HepG2 (cell line): ENCODE measurements around the gene ASXL1. TPM values are rescaled to one million over a fixed set of nuclear protein-coding genes. Genes with fewer than 3 reads are reported as not detected.

ENCODE experiments used
- HHEX ChIP-seq: IDR thresholded peaks from 2 replicates; pipeline ENCODE4 v1.6.1; 2016; ENCODE audit warnings: control low read depth
- HOXA7 ChIP-seq: sonication (generic); formaldehyde crosslinking; IDR thresholded peaks from 2 replicates; pipeline ENCODE4 v1.8.1; 2022; ENCODE audit warnings: mild to moderate bottlenecking, missing genetic modification reagents, moderate library complexity
- KDM6A ChIP-seq: IDR thresholded peaks from 2 replicates; pipeline ENCODE4 v1.6.1; 2016; ENCODE audit warnings: low read depth
- MAFK ChIP-seq, 2 experiments: IDR thresholded peaks in 1 of 2; conservative IDR thresholded peaks in 1 of 2; 2 replicates each; pipeline ENCODE4 v1.6.1; 2011; ENCODE audit warnings: improper control_type of control experiment in 2 of 2, low read length in 2 of 2
- MIER2 ChIP-seq: IDR thresholded peaks from 2 replicates; pipeline ENCODE4 v1.6.1; 2016; ENCODE audit warnings: missing biosample characterization, missing genetic modification reagents
- NFKBIZ ChIP-seq: IDR thresholded peaks from 2 replicates; pipeline ENCODE4 v1.6.1; 2018; ENCODE audit warnings: missing genetic modification reagents, missing compliant biosample characterization
- NFYC ChIP-seq: IDR thresholded peaks from 2 replicates; pipeline ENCODE4 v1.6.1; 2016; ENCODE audit warnings: missing genetic modification reagents, missing compliant biosample characterization
- NONO ChIP-seq, 2 experiments: fragments of 450-650 bp in 1 of 2; sonication (generic) in 1 of 2; formaldehyde crosslinking in 1 of 2; IDR thresholded peaks in 1 of 2; conservative IDR thresholded peaks in 1 of 2; 2 replicates each; pipeline versions ENCODE4 v1.6.1 to v1.8.0; 2017 to 2022; ENCODE audit warnings: mild to moderate bottlenecking in 1 of 2, missing genetic modification reagents in 1 of 2, moderate library complexity in 1 of 2
- POLR2AphosphoS2 ChIP-seq: IDR thresholded peaks from 2 replicates; pipeline ENCODE4 v1.6.1; 2011; ENCODE audit warnings: low read depth, low read length, improper control_type of control experiment
- PRMT3 ChIP-seq: sonication (generic); formaldehyde crosslinking; IDR thresholded peaks from 2 replicates; pipeline ENCODE4 v1.8.1; 2022; ENCODE audit warnings: low read depth, mild to moderate bottlenecking, moderate library complexity, missing genetic modification reagents, borderline replicate concordance
- RCOR2 ChIP-seq: IDR thresholded peaks from 2 replicates; pipeline ENCODE4 v1.6.1; 2016; ENCODE audit warnings: missing biosample characterization, missing genetic modification reagents
- SETDB1 ChIP-seq: sonication (generic); formaldehyde crosslinking; IDR thresholded peaks from 2 replicates; pipeline ENCODE4 v1.5.1; 2020; ENCODE audit warnings: missing genetic modification reagents, mild to moderate bottlenecking, borderline replicate concordance
- SMAD1 ChIP-seq: sonication (generic); formaldehyde crosslinking; IDR thresholded peaks from 2 replicates; pipeline ENCODE4 v1.4.0; 2020; ENCODE audit warnings: missing genetic modification reagents, low read depth, mild to moderate bottlenecking, borderline replicate concordance
- SP1 ChIP-seq, 2 experiments: fragments of 450-650 bp in 1 of 2; sonication (generic) in 1 of 2; formaldehyde crosslinking in 1 of 2; IDR thresholded peaks; 2 replicates each; pipeline versions ENCODE4 v1.4.0 to v1.6.1; 2016 to 2020; ENCODE audit warnings: missing genetic modification reagents in 1 of 2
- YY1 ChIP-seq: IDR thresholded peaks from 2 replicates; pipeline ENCODE4 v1.6.1; 2011; ENCODE audit warnings: low read length, low read depth, moderate library complexity, mild to moderate bottlenecking; ENCODE audit not compliant: insufficient read depth, insufficient replicate concordance
- ZNF180 ChIP-seq: sonication (generic); formaldehyde crosslinking; IDR thresholded peaks from 2 replicates; pipeline ENCODE4 v1.4.0; 2020; ENCODE audit warnings: low read depth, missing genetic modification reagents, borderline replicate concordance
- ZNF567 ChIP-seq: sonication (generic); formaldehyde crosslinking; IDR thresholded peaks from 2 replicates; pipeline ENCODE4 v1.8.1; 2023; ENCODE audit warnings: mild to moderate bottlenecking, missing genetic modification reagents, borderline replicate concordance
- ZNF570 ChIP-seq: sonication (generic); formaldehyde crosslinking; IDR thresholded peaks from 2 replicates; pipeline ENCODE4 v1.4.0; 2020; ENCODE audit warnings: mild to moderate bottlenecking, missing genetic modification reagents, borderline replicate concordance
- ZNF720 ChIP-seq: sonication (generic); formaldehyde crosslinking; IDR thresholded peaks from 2 replicates; pipeline ENCODE4 v1.4.0; 2020; ENCODE audit warnings: missing genetic modification reagents
- ZNF737 ChIP-seq: sonication (generic); formaldehyde crosslinking; IDR thresholded peaks from 2 replicates; pipeline ENCODE4 v1.5.0; 2020; ENCODE audit warnings: missing genetic modification reagents, mild to moderate bottlenecking, borderline replicate concordance
- ZSCAN20 ChIP-seq: sonication (generic); formaldehyde crosslinking; IDR thresholded peaks from 2 replicates; pipeline ENCODE4 v1.4.0; 2020; ENCODE audit warnings: missing genetic modification reagents, mild to moderate bottlenecking, borderline replicate concordance
- polyA plus RNA-seq, 8 experiments: library from polyadenylated mRNA; depleted of rRNA in 3 of 8; stranded (reverse) in 7 of 8; unstranded in 1 of 8; fragments of >200 nt; fragmentation: Illumina TruSeq in 4 of 8; extraction: Trizol in 4 of 8; gene quantifications; 2 replicates each; pipeline versions ENCODE4 v1.2.1 to v1.2.3, GENCODE V29; 2011 to 2016; ENCODE audit warnings: low read depth in 4 of 8, missing spikeins in 1 of 8, mixed read lengths in 1 of 8; ENCODE audit not compliant: insufficient read depth in 1 of 8
- total RNA-seq, 5 experiments: library from RNA; depleted of rRNA; stranded (reverse); fragments of >200 nt; fragmentation: Illumina TruSeq; extraction: Trizol; gene quantifications; 2 replicates each; pipeline ENCODE4 v1.2.3, GENCODE V29; 2016; ENCODE audit warnings: low read depth in 1 of 5
- TF ChIP-seq, protein P1 (sequence below): sonication (generic); formaldehyde crosslinking; IDR thresholded peaks from 2 replicates; pipeline ENCODE4 v1.4.0; 2020; ENCODE audit warnings: missing genetic modification reagents
- TF ChIP-seq, protein P2 (sequence below): sonication (generic); formaldehyde crosslinking; IDR thresholded peaks from 2 replicates; pipeline ENCODE4 v1.5.1; 2020; ENCODE audit warnings: mild to moderate bottlenecking, moderate library complexity, missing genetic modification reagents
- TF ChIP-seq, protein P3 (sequence below): sonication (generic); formaldehyde crosslinking; IDR thresholded peaks from 2 replicates; pipeline ENCODE4 v1.8.0; 2022; ENCODE audit warnings: mild to moderate bottlenecking, missing genetic modification reagents

ASXL1 gene
- total and polyA plus RNA-seq, 2 of the 13 experiments (the other 11 are each of a cell fraction or from before 2014, with no cell fraction given), result 62.1 to 74.8 TPM

DNA sequence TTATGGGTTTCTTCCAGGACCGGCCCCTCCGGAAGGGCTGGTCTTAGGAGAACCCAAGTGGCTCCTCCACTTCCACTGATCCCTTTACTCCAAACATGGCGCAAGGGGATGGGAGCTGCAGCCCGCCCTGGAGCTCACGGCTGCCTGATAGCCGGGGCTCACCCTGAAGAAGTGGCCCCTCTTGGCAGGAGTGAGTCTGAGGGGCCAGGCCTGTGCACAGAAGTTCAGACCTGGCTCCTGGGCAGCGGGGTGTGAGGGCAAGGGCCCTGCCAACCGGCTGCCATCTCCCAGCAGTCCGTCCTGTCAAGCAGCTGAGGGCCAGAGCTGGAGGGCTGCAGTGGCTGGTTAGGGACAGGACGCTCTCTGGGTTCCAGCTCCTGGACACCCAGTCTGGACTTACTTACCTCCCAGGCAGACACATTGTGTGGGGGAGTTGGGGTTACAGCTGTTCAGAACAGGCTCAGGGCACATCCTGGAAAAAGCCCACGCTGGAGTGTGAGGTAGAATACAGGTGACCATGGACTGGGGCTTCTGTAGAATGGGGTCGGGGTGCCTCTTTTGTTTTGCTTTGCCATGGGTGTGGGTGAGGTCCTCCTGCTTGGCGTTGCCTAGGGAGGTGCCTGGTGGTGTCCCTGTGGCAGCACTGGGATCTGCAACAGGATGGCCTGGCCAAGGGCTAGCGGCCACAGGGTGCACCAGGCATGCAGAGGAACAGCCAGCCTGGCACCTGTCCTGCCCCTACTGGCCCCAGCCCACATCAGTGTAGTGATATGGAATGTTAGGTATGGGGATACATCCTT is 88.4 kb downstream of the ASXL1 start (continued):
- TF ChIP-seq SMAD1 (no peak), RCOR2 (CRISPR knock-in tag) (no peak), NFKBIZ (CRISPR knock-in tag) (no peak), SP1 (IDR thresholded peaks at IDR 0.05) (no peak), SP1 (CRISPR knock-in tag; IDR thresholded peaks at IDR 0.05) (no peak), ZSCAN20 (CRISPR knock-in tag) (no peak), ZNF570 (CRISPR knock-in tag) (no peak), HOXA7 (CRISPR knock-in tag) (no peak), ZNF720 (CRISPR knock-in tag) (no peak), NONO (IDR thresholded peaks at IDR 0.05) (no peak), NONO (CRISPR knock-in tag; conservative IDR thresholded peaks at IDR 0.05) (peak; percentile 3; the same call in 1 of the 2 replicates), POLR2AphosphoS2 (no peak), PRMT3 (no peak), ZNF180 (CRISPR knock-in tag) (no peak), MIER2 (CRISPR knock-in tag) (no peak), YY1 (no peak), ZNF737 (no peak), HHEX (CRISPR knock-in tag) (no peak), ZNF567 (no peak), MAFK (conservative IDR thresholded peaks at IDR 0.05 in 1 of 2, IDR thresholded peaks at IDR 0.05 in 1 of 2; ENCODE audit: low read length in 2 of 2) (no peak), SETDB1 (CRISPR knock-in tag) (no peak), KDM6A (no peak), NFYC (CRISPR knock-in tag) (no peak)
- TF ChIP-seq, protein P1, sequence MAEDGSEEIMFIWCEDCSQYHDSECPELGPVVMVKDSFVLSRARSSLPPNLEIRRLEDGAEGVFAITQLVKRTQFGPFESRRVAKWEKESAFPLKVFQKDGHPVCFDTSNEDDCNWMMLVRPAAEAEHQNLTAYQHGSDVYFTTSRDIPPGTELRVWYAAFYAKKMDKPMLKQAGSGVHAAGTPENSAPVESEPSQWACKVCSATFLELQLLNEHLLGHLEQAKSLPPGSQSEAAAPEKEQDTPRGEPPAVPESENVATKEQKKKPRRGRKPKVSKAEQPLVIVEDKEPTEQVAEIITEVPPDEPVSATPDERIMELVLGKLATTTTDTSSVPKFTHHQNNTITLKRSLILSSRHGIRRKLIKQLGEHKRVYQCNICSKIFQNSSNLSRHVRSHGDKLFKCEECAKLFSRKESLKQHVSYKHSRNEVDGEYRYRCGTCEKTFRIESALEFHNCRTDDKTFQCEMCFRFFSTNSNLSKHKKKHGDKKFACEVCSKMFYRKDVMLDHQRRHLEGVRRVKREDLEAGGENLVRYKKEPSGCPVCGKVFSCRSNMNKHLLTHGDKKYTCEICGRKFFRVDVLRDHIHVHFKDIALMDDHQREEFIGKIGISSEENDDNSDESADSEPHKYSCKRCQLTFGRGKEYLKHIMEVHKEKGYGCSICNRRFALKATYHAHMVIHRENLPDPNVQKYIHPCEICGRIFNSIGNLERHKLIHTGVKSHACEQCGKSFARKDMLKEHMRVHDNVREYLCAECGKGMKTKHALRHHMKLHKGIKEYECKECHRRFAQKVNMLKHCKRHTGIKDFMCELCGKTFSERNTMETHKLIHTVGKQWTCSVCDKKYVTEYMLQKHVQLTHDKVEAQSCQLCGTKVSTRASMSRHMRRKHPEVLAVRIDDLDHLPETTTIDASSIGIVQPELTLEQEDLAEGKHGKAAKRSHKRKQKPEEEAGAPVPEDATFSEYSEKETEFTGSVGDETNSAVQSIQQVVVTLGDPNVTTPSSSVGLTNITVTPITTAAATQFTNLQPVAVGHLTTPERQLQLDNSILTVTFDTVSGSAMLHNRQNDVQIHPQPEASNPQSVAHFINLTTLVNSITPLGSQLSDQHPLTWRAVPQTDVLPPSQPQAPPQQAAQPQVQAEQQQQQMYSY (CRISPR knock-in tag), result no peak
- TF ChIP-seq, protein P2, sequence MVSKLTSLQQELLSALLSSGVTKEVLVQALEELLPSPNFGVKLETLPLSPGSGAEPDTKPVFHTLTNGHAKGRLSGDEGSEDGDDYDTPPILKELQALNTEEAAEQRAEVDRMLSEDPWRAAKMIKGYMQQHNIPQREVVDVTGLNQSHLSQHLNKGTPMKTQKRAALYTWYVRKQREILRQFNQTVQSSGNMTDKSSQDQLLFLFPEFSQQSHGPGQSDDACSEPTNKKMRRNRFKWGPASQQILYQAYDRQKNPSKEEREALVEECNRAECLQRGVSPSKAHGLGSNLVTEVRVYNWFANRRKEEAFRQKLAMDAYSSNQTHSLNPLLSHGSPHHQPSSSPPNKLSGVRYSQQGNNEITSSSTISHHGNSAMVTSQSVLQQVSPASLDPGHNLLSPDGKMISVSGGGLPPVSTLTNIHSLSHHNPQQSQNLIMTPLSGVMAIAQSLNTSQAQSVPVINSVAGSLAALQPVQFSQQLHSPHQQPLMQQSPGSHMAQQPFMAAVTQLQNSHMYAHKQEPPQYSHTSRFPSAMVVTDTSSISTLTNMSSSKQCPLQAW (CRISPR knock-in tag), result peak; percentile 44; the same call in 1 of the 2 replicates
- TF ChIP-seq, protein P3, sequence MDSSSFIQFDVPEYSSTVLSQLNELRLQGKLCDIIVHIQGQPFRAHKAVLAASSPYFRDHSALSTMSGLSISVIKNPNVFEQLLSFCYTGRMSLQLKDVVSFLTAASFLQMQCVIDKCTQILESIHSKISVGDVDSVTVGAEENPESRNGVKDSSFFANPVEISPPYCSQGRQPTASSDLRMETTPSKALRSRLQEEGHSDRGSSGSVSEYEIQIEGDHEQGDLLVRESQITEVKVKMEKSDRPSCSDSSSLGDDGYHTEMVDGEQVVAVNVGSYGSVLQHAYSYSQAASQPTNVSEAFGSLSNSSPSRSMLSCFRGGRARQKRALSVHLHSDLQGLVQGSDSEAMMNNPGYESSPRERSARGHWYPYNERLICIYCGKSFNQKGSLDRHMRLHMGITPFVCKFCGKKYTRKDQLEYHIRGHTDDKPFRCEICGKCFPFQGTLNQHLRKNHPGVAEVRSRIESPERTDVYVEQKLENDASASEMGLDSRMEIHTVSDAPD, result no peak
